CD4-positive, alpha-beta T cell treated with Interleukin-21 for 1 hour (primary cell): Measurements from ENCODE around the gene CCDC78.

Source experiments
- DNase-seq: peaks from one replicate; pipeline ENCODE4 v3.0.0-alpha.2; 2020

The CCDC78 gene

GRCh38 chr16:726438-727290 is at the start of gene CCDC78, which contains the start of gene HAGHL:
CCDC78 (minus strand) TSS chr16:726443; CDS start chr16:726367, 76 bp downstream.
HAGHL (plus strand) TSS chr16:727106; CDS start chr16:727510, 404 bp downstream.
- DNase-seq: peak; percentile 75

DNA sequence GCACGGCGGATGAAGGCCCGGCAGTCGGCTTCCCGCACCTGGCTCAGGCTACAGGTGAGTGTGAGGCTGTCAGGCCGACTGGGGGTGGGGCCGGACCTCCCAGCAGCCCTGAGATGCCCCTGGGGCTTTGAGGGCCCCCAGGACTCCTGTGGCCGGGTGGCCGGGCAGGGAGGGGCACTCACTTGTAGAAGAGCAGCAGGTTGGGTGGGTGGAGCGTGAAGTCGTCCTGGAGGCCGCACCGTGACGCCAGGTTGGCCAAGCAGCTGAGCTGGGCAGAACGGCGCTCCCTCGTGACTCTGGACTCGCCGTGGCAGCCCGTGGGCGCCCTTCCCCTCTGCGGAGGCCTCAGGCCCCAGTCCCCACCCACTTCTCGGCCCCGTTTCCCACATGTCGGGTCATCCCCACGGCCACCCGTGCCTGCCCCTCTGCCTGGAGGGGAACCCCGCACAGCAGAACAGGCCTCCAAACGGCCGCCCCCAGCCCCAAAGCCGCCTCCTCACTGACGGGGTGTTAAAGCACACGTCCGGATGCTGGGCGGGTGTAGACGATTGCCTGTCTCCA is 49.1 kb upstream of the CCDC78 start:
- DNase-seq: no peak

DNA sequence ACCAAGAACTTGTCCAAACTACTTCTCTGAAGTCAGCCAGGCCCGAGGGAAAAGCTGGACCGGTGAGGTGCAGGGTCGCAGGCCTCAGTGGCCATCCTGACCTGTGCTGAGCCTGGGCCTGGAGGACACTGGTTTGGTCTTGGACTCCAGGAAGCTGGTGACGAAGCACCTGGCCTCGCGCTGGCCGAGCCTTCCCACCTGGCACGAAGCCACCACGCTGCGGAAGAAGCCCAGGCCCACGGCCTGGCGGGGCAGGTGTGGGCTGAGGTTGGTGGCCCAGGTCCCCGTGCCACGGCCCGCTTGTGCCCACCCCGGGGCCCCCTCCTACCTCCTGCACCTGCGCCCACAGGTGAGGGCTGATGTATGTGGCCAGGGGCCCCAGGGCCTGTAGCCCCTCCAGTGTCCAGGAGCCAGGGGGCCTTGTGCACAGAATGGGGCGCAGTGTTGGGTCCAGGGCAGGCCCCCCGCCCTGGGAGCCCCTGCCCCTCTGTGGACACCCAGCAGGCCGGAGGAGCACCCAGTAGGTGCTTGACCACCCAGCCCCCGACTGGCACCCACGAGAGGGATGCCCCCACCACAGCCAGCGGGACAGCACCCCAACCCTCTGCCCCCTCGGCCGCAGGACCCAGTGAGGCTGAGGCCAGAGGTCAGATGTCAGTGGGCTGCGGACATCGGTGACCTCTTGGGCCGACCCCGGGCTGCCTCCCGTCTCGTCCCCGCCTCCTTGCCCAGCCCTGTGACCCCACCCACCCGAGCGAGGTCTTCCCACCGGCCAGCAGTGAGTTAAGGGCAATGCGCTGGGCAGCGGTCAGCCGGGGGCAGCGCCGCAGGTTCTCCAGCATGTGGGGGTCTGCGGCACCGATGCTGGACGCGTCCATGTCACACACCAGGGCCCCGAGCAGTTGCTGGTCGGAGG is 48.1 kb upstream of the CCDC78 start:
- DNase-seq: no peak

GRCh38 chr16:772959-773358 is 46.7 kb upstream of the CCDC78 start:
- DNase-seq: no peak

- DNase-seq: no peak
Measured at GRCh38 chr16:770411-770810, 44.2 kb upstream of the CCDC78 start.

DNA sequence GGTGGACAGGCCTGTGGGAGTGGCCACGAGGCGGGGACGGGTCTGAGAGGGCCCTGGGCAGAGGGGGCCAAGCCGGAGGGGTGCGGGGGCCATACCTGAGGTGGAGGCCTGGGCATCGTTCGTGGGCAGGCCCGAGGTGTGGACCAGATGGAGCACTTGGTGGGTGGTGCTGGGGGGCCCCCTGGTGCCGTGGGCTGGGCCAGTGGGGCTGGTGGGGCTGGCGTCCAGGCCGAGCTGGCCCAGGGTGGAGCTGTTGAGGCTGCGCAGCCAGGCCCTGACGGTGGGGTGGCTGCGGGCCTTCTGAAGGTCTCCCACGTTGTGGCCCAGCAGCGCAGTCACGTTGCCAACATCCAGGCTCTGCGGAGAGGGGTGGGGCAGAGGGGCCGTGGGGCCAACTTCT is 43.7 kb upstream of the CCDC78 start:
- DNase-seq: no peak

DNA sequence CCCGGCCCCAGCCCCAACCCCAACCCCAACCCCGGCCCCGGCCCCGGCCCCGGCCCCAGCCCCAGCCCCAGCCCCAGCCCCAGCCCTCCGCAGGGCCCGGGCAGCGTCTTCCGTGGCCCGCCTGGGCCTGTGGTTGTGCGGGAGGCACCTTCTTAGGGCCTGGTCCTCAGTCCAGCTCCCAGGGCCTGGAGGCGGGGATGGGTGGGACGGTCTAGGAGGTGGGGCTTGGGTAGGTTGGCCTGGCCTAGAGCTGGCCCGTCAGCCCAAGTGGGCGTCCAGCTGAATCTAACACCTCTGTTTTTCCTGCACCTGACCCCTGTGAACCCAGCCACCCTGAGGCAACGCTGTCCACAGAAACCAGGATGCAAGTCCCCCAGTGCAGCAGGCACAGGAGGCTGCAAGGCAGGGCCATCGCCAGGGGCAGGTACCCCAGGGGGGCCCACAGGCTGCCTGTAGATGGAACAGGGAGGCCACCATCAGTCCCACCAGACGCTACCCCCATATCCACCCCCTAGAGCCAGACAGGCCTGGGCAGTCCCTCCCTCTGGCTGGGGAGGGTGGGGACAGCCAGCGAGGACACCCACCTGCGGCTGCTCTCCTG is 43.0 kb upstream of the CCDC78 start:
- DNase-seq: no peak

DNA sequence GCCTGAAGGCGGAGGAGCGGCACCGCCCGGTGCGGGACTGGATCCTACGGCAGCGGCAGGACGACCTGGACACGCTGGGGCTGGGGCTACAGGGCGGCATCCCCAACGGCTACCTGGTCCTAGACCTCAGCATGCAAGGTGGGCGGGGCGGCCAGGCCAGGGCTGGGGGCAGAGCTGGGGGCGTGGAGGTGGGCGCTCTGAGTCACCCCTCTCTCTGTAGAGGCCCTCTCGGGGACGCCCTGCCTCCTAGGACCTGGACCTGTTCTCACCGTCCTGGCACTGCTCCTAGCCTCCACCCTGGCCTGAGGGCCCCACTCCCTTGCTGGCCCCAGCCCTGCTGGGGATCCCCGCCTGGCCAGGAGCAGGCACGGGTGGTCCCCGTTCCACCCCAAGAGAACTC is 42.2 kb upstream of the CCDC78 start:
- DNase-seq: no peak

DNA sequence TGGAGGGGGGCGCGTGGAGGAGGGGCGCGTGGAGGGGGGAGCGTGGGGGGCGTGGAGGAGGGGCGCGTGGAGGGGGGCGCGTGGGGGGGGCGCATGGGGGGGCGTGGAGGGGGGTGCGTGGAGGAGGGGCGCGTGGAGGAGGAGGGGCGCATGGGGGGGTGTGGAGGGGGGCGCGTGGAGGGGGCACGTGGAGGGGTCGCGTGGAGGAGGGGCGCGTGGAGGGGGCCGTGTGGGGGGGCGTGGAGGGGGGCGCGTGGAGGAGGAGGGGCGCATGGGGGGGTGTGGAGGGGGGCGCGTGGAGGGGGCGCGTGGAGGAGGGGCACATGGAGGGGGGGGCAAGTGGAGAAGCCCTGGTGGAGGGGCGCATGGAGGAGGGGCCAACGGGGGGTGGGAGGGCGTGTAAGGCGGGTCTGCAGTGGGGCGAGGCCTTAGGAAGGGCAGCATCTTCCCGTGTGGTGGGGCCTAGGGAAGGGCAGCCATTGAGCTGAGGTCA is 41.5 kb upstream of the CCDC78 start:
- DNase-seq: no peak

DNA sequence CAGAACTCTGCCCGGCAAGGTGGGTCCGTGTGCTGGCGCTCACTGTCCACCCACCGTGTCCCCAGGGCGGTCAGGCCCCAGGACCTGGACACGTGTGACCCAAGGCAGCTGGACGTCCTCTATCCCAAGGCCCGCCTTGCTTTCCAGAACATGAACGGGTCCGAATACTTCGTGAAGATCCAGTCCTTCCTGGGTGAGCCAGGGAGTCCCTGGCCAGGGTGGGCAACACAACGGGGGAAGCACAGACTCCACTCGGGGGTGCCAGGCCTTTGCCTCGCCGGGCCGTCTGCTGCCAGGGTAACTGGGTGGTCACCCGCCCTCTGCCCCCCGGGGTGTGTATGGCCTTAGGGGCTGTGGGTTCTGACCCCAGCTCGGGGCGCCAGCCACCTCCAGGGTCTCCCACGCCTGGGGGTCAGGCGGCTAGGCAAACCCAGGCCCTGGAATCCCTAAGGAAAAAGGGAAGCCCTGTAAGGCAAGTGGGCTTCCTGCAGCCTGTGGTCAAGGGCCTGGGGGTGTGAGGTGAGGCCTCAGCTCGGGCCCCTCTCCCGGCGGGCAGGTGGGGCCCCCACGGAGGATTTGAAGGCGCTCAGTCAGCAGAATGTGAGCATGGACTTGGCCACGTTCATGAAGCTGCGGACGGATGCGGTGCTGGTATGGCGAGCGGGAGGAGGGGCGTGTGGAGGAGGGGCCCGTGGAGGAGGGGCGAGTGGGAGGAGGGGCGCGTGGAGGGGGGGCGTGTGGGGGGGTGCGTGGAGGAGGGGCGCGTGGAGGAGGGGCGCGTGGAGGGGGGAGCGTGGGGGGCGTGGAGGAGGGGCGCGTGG is 40.8 kb upstream of the CCDC78 start:
- no peak for DNase-seq

GRCh38 chr16:766008-766819 is 40.0 kb upstream of the CCDC78 start:
- DNase-seq: no peak

DNA sequence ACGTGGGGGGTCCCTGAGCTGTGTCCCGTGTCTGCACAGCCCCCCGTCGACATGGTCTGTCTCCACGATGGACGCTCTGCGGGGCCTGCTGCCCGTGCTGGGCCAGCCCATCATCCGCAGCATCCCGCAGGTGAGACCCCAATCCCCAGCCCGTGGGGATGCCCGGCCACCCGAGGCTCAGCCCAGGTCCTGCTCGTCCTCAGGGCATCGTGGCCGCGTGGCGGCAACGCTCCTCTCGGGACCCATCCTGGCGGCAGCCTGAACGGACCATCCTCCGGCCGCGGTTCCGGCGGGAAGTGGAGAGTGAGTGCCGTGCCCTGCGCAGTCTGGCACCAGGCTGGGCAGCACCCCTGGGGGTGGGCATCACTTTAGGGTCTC is 39.2 kb upstream of the CCDC78 start:
- DNase-seq: no peak

DNA sequence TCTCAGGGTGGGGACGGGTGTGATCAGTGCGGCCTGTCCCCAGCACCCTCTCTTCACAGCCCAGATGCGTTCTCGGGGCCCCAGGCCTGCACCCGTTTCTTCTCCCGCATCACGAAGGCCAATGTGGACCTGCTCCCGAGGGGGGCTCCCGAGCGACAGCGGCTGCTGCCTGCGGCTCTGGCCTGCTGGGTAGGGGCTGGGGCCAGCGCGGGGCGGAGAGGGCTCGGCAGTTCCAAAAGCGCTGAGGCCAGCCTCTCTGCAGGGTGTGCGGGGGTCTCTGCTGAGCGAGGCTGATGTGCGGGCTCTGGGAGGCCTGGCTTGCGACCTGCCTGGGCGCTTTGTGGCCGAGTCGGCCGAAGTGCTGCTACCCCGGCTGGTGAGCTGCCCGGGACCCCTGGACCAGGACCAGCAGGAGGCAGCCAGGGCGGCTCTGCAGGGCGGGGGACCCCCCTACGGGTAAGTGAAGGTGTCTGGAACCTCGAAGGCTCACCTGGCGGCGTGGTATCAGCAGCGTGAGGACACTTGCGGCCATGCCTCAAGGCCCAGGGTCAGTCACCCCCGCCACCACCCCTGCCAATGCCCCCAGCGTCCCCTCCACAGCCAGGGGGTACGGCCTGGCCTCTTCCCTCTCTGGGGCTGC is 38.7 kb upstream of the CCDC78 start:
- no peak for DNase-seq

DNA sequence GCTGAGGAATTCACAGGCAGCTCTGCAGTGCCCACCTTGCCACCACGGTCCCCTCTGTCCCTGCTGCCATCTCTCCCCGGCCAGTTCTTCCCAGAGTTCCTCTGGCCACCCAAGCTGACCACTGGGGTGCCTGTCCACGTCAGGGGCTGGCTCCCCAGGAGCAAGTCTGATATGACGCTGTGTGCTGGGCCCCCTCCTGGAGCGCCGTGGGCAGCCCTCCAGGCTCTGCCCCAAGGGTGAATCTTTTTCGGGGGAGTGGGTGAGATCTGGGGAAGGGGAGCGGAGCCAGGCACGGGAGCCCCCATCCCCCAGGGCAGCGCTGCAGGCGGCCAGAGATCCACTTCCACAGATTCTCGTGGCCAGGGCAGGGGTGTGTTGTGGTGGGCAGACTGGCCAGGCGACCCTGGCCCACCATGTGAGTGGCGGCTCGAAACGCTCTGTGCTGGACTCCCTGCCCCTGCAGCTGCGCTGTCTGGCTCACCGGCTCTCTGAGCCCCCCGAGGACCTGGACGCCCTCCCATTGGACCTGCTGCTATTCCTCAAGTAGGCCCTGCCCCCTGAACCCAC is 38.0 kb upstream of the CCDC78 start:
- no peak for DNase-seq

GRCh38 chr16:763369-764183 is 37.3 kb upstream of the CCDC78 start:
- DNase-seq: no peak

GRCh38 chr16:762595-763268 is 36.5 kb upstream of the CCDC78 start:
- no peak for DNase-seq

DNA sequence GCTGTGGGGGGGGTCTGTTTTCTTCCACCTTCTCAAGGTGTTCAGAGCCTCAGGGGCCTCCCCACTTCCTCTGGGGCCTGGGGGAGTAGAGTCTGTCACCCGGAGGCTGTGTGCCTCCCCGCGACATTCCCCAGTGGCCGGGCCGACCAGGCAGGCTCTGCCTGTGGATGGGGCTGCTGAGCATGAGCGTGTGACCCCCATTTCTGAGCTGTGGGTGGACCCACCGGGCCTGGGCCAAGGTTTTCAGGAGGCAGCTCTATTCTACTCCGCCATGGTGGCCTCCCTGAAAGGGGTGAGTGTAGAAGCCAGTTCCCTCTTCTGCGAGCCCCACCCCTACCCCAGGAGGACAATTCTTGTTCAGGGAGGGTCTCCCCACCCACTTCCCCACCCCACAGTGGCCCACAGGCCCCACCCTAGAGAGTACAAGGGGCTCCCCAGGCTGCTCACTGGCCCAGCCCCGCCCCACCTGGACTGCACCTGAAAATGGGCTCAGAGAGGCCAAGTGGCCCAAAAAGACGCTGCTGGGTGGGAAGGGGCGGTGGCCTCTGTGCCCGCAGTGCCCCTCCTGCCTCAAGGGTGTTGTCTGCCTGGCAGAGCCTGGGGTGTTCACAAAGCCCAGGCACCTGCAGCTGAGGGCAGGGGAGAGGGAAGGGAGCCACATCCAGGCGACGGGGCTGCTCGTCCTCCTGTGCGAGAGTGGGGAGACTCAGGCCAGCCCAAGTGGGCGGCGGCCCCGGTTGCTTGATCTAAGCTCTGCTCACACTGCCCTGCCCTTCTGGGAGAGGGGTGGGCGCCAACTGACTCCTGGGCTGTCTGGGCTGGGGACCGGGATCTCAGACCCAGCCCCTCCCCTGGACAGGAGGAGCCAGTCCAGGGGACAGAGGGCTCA is 35.6 kb upstream of the CCDC78 start:
- DNase-seq: no peak
